Activated naive CD8-positive, alpha-beta T cell treated with anti-CD3 and anti-CD28 coated beads, Interleukin-2, amount 10 ng/mL, durations not matched to agents 7 days and 5 days (primary cell): ENCODE results near the gene TMEM232. TPM values are rescaled to one million over a fixed set of nuclear protein-coding genes. Genes with fewer than 3 reads are reported as not detected.

Experiments used
- ATAC-seq: fragments of 150-1000 bp; cut with Tn5 transposase; one replicate; pipeline ENCODE4 v1.10.0; 2021; ENCODE audit warnings: low read depth, moderate library complexity
- POLR2A ChIA-PET: fragments of 350-600 bp; sonication (Branson Sonifier 250); formaldehyde crosslinking; loops from one replicate; lab custom pipeline; 2021; ENCODE audit warnings: antibody characterized with exemption; lab: Charles Lee
- DNase-seq: peaks from one replicate; pipeline ENCODE4 v3.0.0; 2021
- H3K27ac Mint-ChIP-seq: one replicate; pipeline ENCODE4 v1.8.0; 2022; ENCODE audit warnings: mild to moderate bottlenecking, mixed read lengths
- H3K27me3 Mint-ChIP-seq: one replicate; pipeline ENCODE4 v1.8.0; 2022; ENCODE audit warnings: mild to moderate bottlenecking, moderate library complexity, mixed read lengths
- H3K36me3 Mint-ChIP-seq: one replicate; pipeline ENCODE4 v1.8.0; 2021; ENCODE audit warnings: mild to moderate bottlenecking, mixed read lengths
- H3K4me1 Mint-ChIP-seq: one replicate; pipeline ENCODE4 v1.8.0; 2021; ENCODE audit warnings: mixed read lengths
- H3K4me3 Mint-ChIP-seq: one replicate; pipeline ENCODE4 v1.8.0; 2022; ENCODE audit warnings: mild to moderate bottlenecking, moderate library complexity, mixed read lengths
- H3K9me3 Mint-ChIP-seq: one replicate; pipeline ENCODE4 v1.8.0; 2021; ENCODE audit warnings: mixed read lengths
- total RNA-seq, 2 experiments: library from RNA; stranded (reverse); gene quantifications; one replicate each; pipeline ENCODE4 v1.2.3, GENCODE V29; 2021

The TMEM232 gene
- total RNA-seq, 2 experiments from 2014 or later = 0.91 to 1.4 TPM

- DNase-seq (no peak), ATAC-seq (no peak)
- H3K4me1 Mint-ChIP-seq = no peaks in the 10 kb centered on the region
- H3K27me3 Mint-ChIP-seq = no peaks in the 10 kb centered on the region
- no peak overlapping the region for H3K27ac Mint-ChIP-seq
- H3K36me3 Mint-ChIP-seq = no peaks in the 10 kb centered on the region
- POLR2A ChIA-PET = no interaction called here
- H3K4me3 Mint-ChIP-seq = no peak overlapping the region
- H3K9me3 Mint-ChIP-seq = no peaks in the 10 kb centered on the region
Observed at GRCh38 chr5:110510146-110510545, 216.3 kb downstream of the TMEM232 start.

GRCh38 chr5:110507972-110508371, 218.5 kb downstream of the TMEM232 start:
- Mint-ChIP-seq H3K27ac (no peak overlapping the region), H3K4me3 (no peak overlapping the region), H3K9me3 (no peaks in the 10 kb centered on the region), H3K4me1 (no peaks in the 10 kb centered on the region), H3K27me3 (peaks cover under 1% of the 10 kb centered on the region), H3K36me3 (no peaks in the 10 kb centered on the region)
- DNase-seq (no peak), ATAC-seq (no peak)
- POLR2A ChIA-PET = no interaction called here

GRCh38 chr5:110506378-110506777, 220.1 kb downstream of the TMEM232 start:
- H3K27me3 Mint-ChIP-seq = peaks cover 6% of the 10 kb centered on the region

GRCh38 chr5:110496276-110496675, 230.2 kb downstream of the TMEM232 start:
- Mint-ChIP-seq H3K4me1 (no peaks in the 10 kb centered on the region), H3K27me3 (no peaks in the 10 kb centered on the region), H3K4me3 (no peak overlapping the region), H3K9me3 (no peaks in the 10 kb centered on the region), H3K36me3 (no peaks in the 10 kb centered on the region), H3K27ac (no peak overlapping the region)
- ATAC-seq (no peak), DNase-seq (no peak)
- POLR2A ChIA-PET = no interaction called here

More at GRCh38 chr5:110506378-110506777, 220.1 kb downstream of the TMEM232 start:
- Mint-ChIP-seq H3K4me3 (no peak overlapping the region), H3K4me1 (no peaks in the 10 kb centered on the region), H3K36me3 (no peaks in the 10 kb centered on the region), H3K9me3 (no peaks in the 10 kb centered on the region), H3K27ac (no peak overlapping the region)
- POLR2A ChIA-PET = no interaction called here
- DNase-seq = no peak
- no peak for ATAC-seq

- Mint-ChIP-seq H3K4me1 (no peaks in the 10 kb centered on the region), H3K4me3 (no peak overlapping the region), H3K36me3 (no peaks in the 10 kb centered on the region), H3K27ac (no peak overlapping the region), H3K27me3 (peaks cover 2% of the 10 kb centered on the region), H3K9me3 (no peaks in the 10 kb centered on the region)
- DNase-seq (no peak), ATAC-seq (no peak)
- POLR2A ChIA-PET = no interaction called here
Observed at GRCh38 chr5:110492446-110492845, 234.0 kb downstream of the TMEM232 start.

- Mint-ChIP-seq H3K4me1 (no peaks in the 10 kb centered on the region), H3K9me3 (no peaks in the 10 kb centered on the region), H3K4me3 (no peak overlapping the region), H3K36me3 (no peaks in the 10 kb centered on the region), H3K27ac (no peak overlapping the region), H3K27me3 (peaks cover 3% of the 10 kb centered on the region)
- DNase-seq (no peak), ATAC-seq (no peak)
- POLR2A ChIA-PET = no interaction called here
Observed at GRCh38 chr5:110478895-110479294, 247.6 kb downstream of the TMEM232 start.

- Mint-ChIP-seq H3K27ac (no peak overlapping the region), H3K4me1 (no peaks in the 10 kb centered on the region), H3K27me3 (peaks cover 3% of the 10 kb centered on the region), H3K4me3 (no peak overlapping the region), H3K9me3 (no peaks in the 10 kb centered on the region), H3K36me3 (no peaks in the 10 kb centered on the region)
- POLR2A ChIA-PET = no interaction called here
- DNase-seq (no peak), ATAC-seq (no peak)
Observed at GRCh38 chr5:110477911-110478310, 248.6 kb downstream of the TMEM232 start.

- H3K27me3 Mint-ChIP-seq = peaks cover 3% of the 10 kb centered on the region
- no peak overlapping the region for H3K27ac Mint-ChIP-seq
- H3K9me3 Mint-ChIP-seq = peaks cover 5% of the 10 kb centered on the region
- no peaks in the 10 kb centered on the region for H3K4me1 Mint-ChIP-seq
- H3K4me3 Mint-ChIP-seq = no peak overlapping the region
- POLR2A ChIA-PET = no interaction called here
- ATAC-seq = no peak
- DNase-seq = no peak
- no peaks in the 10 kb centered on the region for H3K36me3 Mint-ChIP-seq
Observed at GRCh38 chr5:110476164-110476563, 250.3 kb downstream of the TMEM232 start.

GRCh38 chr5:110475529-110475928, 250.9 kb downstream of the TMEM232 start:
- POLR2A ChIA-PET = no interaction called here
- peaks cover 3% of the 10 kb centered on the region for H3K27me3 Mint-ChIP-seq
- no peak for ATAC-seq
- peaks cover 10% of the 10 kb centered on the region for H3K9me3 Mint-ChIP-seq
- no peaks in the 10 kb centered on the region for H3K36me3 Mint-ChIP-seq
- no peak overlapping the region for H3K4me3 Mint-ChIP-seq
- H3K27ac Mint-ChIP-seq = no peak overlapping the region
- no peak for DNase-seq
- H3K4me1 Mint-ChIP-seq = no peaks in the 10 kb centered on the region

GRCh38 chr5:110469486-110469885, 257.0 kb downstream of the TMEM232 start:
- H3K4me3 Mint-ChIP-seq = no peak overlapping the region
- H3K9me3 Mint-ChIP-seq = peaks cover 12% of the 10 kb centered on the region
- H3K27ac Mint-ChIP-seq = no peak overlapping the region
- no peak for ATAC-seq
- H3K4me1 Mint-ChIP-seq = no peaks in the 10 kb centered on the region
- no peaks in the 10 kb centered on the region for H3K27me3 Mint-ChIP-seq
- no peaks in the 10 kb centered on the region for H3K36me3 Mint-ChIP-seq
- no peak for DNase-seq
- POLR2A ChIA-PET = no interaction called here

- POLR2A ChIA-PET = no interaction called here
- no peaks in the 10 kb centered on the region for H3K9me3 Mint-ChIP-seq
- H3K4me3 Mint-ChIP-seq = no peak overlapping the region
- no peaks in the 10 kb centered on the region for H3K27me3 Mint-ChIP-seq
- no peaks in the 10 kb centered on the region for H3K36me3 Mint-ChIP-seq
- no peak overlapping the region for H3K27ac Mint-ChIP-seq
- ATAC-seq (no peak), DNase-seq (no peak)
- no peaks in the 10 kb centered on the region for H3K4me1 Mint-ChIP-seq
Observed at GRCh38 chr5:110463106-110463505, 263.4 kb downstream of the TMEM232 start.

- ATAC-seq (no peak), DNase-seq (no peak)
- Mint-ChIP-seq H3K4me1 (no peaks in the 10 kb centered on the region), H3K4me3 (no peak overlapping the region), H3K36me3 (no peaks in the 10 kb centered on the region), H3K9me3 (no peaks in the 10 kb centered on the region), H3K27ac (no peak overlapping the region), H3K27me3 (no peaks in the 10 kb centered on the region)
- POLR2A ChIA-PET = no interaction called here
Observed at GRCh38 chr5:110460837-110461236, 265.6 kb downstream of the TMEM232 start.

- ATAC-seq = no peak
- Mint-ChIP-seq H3K27ac (no peak overlapping the region), H3K4me3 (no peak overlapping the region), H3K9me3 (no peaks in the 10 kb centered on the region), H3K27me3 (no peaks in the 10 kb centered on the region), H3K36me3 (no peaks in the 10 kb centered on the region), H3K4me1 (no peaks in the 10 kb centered on the region)
- POLR2A ChIA-PET = no interaction called here
- no peak for DNase-seq
Observed at GRCh38 chr5:110458313-110458712, 268.2 kb downstream of the TMEM232 start.

- Mint-ChIP-seq H3K4me1 (no peaks in the 10 kb centered on the region), H3K27me3 (no peaks in the 10 kb centered on the region), H3K36me3 (no peaks in the 10 kb centered on the region), H3K27ac (no peak overlapping the region), H3K9me3 (no peaks in the 10 kb centered on the region), H3K4me3 (no peak overlapping the region)
- POLR2A ChIA-PET = no interaction called here
- DNase-seq (no peak), ATAC-seq (no peak)
Observed at GRCh38 chr5:110442856-110443255, 283.6 kb downstream of the TMEM232 start.

GRCh38 chr5:110441035-110441434, 285.4 kb downstream of the TMEM232 start:
- POLR2A ChIA-PET = no interaction called here
- Mint-ChIP-seq H3K36me3 (no peaks in the 10 kb centered on the region), H3K9me3 (no peaks in the 10 kb centered on the region), H3K27me3 (no peaks in the 10 kb centered on the region), H3K27ac (no peak overlapping the region), H3K4me1 (no peaks in the 10 kb centered on the region), H3K4me3 (no peak overlapping the region)
- ATAC-seq (no peak), DNase-seq (no peak)
